ENCODE data around the gene NRG3. TPM values are rescaled to one million over a fixed set of nuclear protein-coding genes. Genes with fewer than 3 reads are reported as not detected.

The NRG3 gene
- total RNA-seq, 1 experiment from 2014 or later: 0.66 TPM

DNA sequence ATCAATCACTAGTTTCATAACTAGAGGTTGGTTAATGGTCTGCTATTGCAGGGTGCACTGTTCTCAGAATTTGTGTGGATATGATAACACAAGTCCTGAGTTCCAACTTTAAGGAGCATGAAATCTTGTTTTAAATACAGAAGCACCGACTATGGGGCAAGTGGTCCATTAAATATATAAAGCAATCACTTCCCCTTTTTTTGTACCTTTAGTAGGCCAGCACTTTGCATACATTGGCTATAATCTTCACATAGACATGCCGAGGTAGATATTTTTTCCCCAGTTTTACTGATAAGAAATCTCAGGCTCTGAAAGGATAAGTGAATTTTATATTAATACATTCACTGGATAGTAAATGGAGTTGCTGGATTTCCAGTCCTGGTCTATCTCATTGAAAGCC lies 286.3 kb downstream of the NRG3 start:
- Mint-ChIP-seq H3K4me1 (ENCODE audit: low read depth, unreplicated experiment) (no peaks in the 10 kb centered on the region), H3K36me3 (ENCODE audit: insufficient read depth, unreplicated experiment) (no peaks in the 10 kb centered on the region), H3K27ac (ENCODE audit: unreplicated experiment) (no peak overlapping the region), H3K27me3 (ENCODE audit: insufficient read depth, unreplicated experiment) (no peaks in the 10 kb centered on the region), H3K9me3 (ENCODE audit: unreplicated experiment) (no peaks in the 10 kb centered on the region), H3K4me3 (ENCODE audit: unreplicated experiment) (no peak overlapping the region)
- Histone ChIP-seq H3K36me3 (ENCODE audit: control insufficient read depth, insufficient read depth, low read length) (no peaks in the 10 kb centered on the region), H3K9me3 (no peaks in the 10 kb centered on the region), H3K4me1 (no peaks in the 10 kb centered on the region), H3K4me3 (ENCODE audit: low read depth, low read length) (no peak overlapping the region), H3K27me3 (replicated peaks; ENCODE audit: control insufficient read depth, insufficient read depth, low read length) (no peaks in the 10 kb centered on the region)
- ChIA-PET POLR2A (no interaction called here), CTCF (no interaction called here)
- TF ChIP-seq, protein P1, sequence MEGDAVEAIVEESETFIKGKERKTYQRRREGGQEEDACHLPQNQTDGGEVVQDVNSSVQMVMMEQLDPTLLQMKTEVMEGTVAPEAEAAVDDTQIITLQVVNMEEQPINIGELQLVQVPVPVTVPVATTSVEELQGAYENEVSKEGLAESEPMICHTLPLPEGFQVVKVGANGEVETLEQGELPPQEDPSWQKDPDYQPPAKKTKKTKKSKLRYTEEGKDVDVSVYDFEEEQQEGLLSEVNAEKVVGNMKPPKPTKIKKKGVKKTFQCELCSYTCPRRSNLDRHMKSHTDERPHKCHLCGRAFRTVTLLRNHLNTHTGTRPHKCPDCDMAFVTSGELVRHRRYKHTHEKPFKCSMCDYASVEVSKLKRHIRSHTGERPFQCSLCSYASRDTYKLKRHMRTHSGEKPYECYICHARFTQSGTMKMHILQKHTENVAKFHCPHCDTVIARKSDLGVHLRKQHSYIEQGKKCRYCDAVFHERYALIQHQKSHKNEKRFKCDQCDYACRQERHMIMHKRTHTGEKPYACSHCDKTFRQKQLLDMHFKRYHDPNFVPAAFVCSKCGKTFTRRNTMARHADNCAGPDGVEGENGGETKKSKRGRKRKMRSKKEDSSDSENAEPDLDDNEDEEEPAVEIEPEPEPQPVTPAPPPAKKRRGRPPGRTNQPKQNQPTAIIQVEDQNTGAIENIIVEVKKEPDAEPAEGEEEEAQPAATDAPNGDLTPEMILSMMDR (IDR thresholded peaks at IDR 0.05; ENCODE audit: insufficient read depth in 1 of 2, low read depth in 1 of 2, low read length in 1 of 2, severe bottlenecking in 1 of 2, unreplicated experiment in 1 of 2): no peak
- intact Hi-C loops (cut with micrococcal nuclease; ENCODE audit: unreplicated experiment): no loop called here
- no TSS peak for BruUV-seq (replicated peaks)
- no peak for DNase-seq

- Histone ChIP-seq H3K9me3 (no peaks in the 10 kb centered on the region), H3K4me1 (no peaks in the 10 kb centered on the region), H3K36me3 (ENCODE audit: control insufficient read depth, insufficient read depth, low read length) (no peaks in the 10 kb centered on the region), H3K4me3 (ENCODE audit: low read depth, low read length) (no peak overlapping the region), H3K27me3 (replicated peaks; ENCODE audit: control insufficient read depth, insufficient read depth, low read length) (no peaks in the 10 kb centered on the region)
- no peaks in the 10 kb centered on the region for H3K9me3 Mint-ChIP-seq (ENCODE audit: unreplicated experiment)
- H3K4me1 Mint-ChIP-seq (ENCODE audit: low read depth, unreplicated experiment): no peaks in the 10 kb centered on the region
- H3K27ac Mint-ChIP-seq (ENCODE audit: unreplicated experiment): no peak overlapping the region
- no peak for DNase-seq
- intact Hi-C loops (cut with micrococcal nuclease; ENCODE audit: unreplicated experiment): no loop called here
- CTCF ChIA-PET: no interaction called here
- H3K4me3 Mint-ChIP-seq (ENCODE audit: unreplicated experiment): no peak overlapping the region
- H3K27me3 Mint-ChIP-seq (ENCODE audit: insufficient read depth, unreplicated experiment): no peaks in the 10 kb centered on the region
- POLR2A ChIA-PET: no interaction called here
- no TSS peak for BruUV-seq (replicated peaks)
- H3K36me3 Mint-ChIP-seq (ENCODE audit: insufficient read depth, unreplicated experiment): no peaks in the 10 kb centered on the region
- TF ChIP-seq, protein P1 (IDR thresholded peaks at IDR 0.05; ENCODE audit: insufficient read depth in 1 of 2, low read depth in 1 of 2, low read length in 1 of 2, severe bottlenecking in 1 of 2, unreplicated experiment in 1 of 2): no peak
Observed at GRCh38 chr10:82162549-82163195, 287.7 kb downstream of the NRG3 start.

DNA sequence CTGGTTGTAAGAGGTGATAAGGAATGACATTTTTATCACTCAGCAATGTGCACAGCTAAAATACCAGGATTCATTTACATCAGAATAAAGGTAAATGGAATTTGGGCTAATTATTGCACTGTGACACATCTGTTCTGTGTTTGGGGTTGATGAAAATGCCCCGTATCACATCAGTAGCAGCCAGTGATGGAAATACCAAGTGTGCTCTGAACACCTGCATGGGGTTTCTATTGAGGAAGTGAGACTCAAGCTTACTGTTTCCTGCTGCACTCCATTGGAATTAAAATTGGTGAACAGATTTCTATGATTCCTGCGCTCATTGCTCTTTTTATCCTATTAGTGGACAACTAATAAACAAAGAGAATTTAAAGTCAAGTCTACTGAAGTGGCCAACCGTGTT lies 296.9 kb downstream of the NRG3 start:
- no TSS peak for BruUV-seq (replicated peaks)
- H3K9me3 Mint-ChIP-seq (ENCODE audit: unreplicated experiment): no peaks in the 10 kb centered on the region

More for the DNA sequence above, 296.9 kb downstream of the NRG3 start:
- Mint-ChIP-seq H3K4me3 (ENCODE audit: unreplicated experiment) (no peak overlapping the region), H3K36me3 (ENCODE audit: insufficient read depth, unreplicated experiment) (no peaks in the 10 kb centered on the region), H3K27ac (ENCODE audit: unreplicated experiment) (no peak overlapping the region), H3K4me1 (ENCODE audit: low read depth, unreplicated experiment) (no peaks in the 10 kb centered on the region), H3K27me3 (ENCODE audit: insufficient read depth, unreplicated experiment) (peaks cover 6% of the 10 kb centered on the region)
- Histone ChIP-seq H3K36me3 (ENCODE audit: control insufficient read depth, insufficient read depth, low read length) (no peaks in the 10 kb centered on the region), H3K4me3 (ENCODE audit: low read depth, low read length) (no peak overlapping the region), H3K27me3 (replicated peaks; ENCODE audit: control insufficient read depth, insufficient read depth, low read length) (no peaks in the 10 kb centered on the region), H3K9me3 (no peaks in the 10 kb centered on the region), H3K4me1 (no peaks in the 10 kb centered on the region)
- DNase-seq: no peak
- intact Hi-C loops (cut with micrococcal nuclease; ENCODE audit: unreplicated experiment): no loop called here
- ChIA-PET POLR2A (no interaction called here), CTCF (no interaction called here)
- TF ChIP-seq, protein P1 (IDR thresholded peaks at IDR 0.05; ENCODE audit: insufficient read depth in 1 of 2, low read depth in 1 of 2, low read length in 1 of 2, severe bottlenecking in 1 of 2, unreplicated experiment in 1 of 2): no peak

Measured in Caco-2 (cell line).